Measurements from ENCODE around the gene SUSD4.

GRCh38 chr1:223332997-223333396 is 31.0 kb downstream of the SUSD4 start:
- TF ChIP-seq POLR2A (IDR thresholded peaks at IDR 0.05; ENCODE audit: low read depth, low read length): no peak
- TF ChIP-seq CTCF (IDR thresholded peaks at IDR 0.05; ENCODE audit: extremely low read depth in 1 of 2, insufficient read depth in 1 of 2, low read depth in 1 of 2, low read length in 2 of 2): no peak
- no peak for TF ChIP-seq JUN (IDR thresholded peaks at IDR 0.05; ENCODE audit: borderline replicate concordance, insufficient read depth, insufficient read length, low read depth)
- TF ChIP-seq MAX (IDR thresholded peaks at IDR 0.05; ENCODE audit: insufficient read depth, insufficient read length): no peak
- TF ChIP-seq EZH2 (IDR thresholded peaks at IDR 0.05; ENCODE audit: borderline replicate concordance, low read depth, low read length, severe bottlenecking): no peak
